ENCODE data around the gene TTC5.
"Not testable (repeated sequence)": the region's sequence is repeated elsewhere in the genome, so short reads cannot be mapped to it uniquely, and the experiment has no call there.

TTC5 gene

DNA sequence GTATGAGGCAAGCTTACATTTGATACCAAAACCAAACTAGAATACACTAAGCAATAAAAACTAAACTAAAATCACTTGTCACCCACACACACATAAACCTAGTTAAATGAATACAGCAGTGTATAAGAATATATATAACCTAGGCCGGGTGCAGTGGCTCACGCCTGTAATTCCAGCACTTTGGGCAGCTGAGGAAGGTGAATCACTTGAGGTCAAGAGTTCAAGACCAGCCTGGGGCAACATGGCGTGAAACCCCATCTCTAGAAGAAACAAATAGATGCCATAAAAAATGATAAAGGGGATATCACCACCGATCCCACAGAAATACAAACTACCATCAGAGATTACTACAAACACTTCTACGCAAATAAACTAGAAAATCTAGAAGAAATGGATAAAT, 41.4 kb downstream of the TTC5 start:
- not testable (repeated sequence) for DNase-seq; H3K36me3 Mint-ChIP-seq (ENCODE audit: low read depth); H3K9me3 Mint-ChIP-seq; H3K4me3 Mint-ChIP-seq; H3K27ac Mint-ChIP-seq; H3K4me1 Mint-ChIP-seq; ATAC-seq; H3K27me3 Mint-ChIP-seq

DNA sequence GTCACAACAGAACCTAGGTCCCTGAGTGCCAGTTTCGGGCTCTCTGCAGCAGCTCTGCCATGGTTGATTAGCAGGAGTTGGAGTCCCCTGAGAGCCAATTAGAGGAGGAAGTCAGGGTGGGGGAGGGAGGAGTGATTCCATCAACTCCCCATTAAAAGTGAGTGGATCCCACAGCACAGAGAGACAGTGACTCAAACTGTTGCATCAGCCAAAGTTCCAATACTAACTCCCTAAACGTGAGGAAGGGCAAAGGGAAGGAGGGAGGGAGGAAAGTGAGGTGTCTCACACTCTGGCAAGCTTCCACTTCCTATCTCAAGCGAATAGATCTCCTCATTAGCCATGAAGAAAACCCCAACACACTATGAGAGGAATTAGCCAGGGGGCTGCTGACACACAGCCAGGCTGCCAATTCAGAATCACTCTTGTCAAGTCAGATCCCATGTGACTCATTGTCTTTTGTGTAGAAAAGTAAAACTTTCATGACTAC, 43.1 kb downstream of the TTC5 start:
- Mint-ChIP-seq H3K27me3 (no peaks in the 10 kb centered on the region), H3K4me3 (no peak overlapping the region), H3K27ac (no peak overlapping the region), H3K4me1 (peaks cover 3% of the 10 kb centered on the region), H3K9me3 (no peaks in the 10 kb centered on the region), H3K36me3 (ENCODE audit: low read depth) (peaks cover 2% of the 10 kb centered on the region)
- ATAC-seq, result no peak
- no peak for DNase-seq

DNA sequence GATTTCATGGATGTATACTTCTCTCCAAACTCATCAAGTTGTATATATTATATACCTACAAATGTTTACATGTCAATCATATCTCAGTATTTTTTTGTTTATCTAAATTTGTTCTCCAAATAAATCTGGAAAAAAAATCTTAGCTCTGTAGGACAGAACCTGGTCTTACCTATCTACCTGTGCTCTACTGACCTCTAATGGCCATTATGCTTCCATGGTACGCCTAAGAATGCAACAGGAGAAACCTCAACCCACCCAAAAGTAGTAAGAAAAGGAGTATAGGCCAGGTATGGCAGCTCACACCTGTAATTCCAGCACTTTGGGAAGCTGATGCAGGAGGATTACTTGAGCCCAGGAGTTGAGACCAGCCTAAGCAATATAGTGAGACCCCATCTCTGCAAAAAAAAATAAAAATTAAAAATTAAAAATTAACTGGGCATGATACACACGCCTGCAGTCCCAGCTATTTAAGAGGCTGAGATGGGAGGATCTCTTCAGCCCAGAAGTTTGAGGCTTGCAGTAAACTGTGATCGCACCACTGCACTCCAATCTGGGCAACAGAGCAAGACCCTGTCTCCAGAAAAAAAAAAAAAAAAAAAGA, 58.0 kb downstream of the TTC5 start:
- Mint-ChIP-seq H3K27ac (no peak overlapping the region), H3K4me3 (no peak overlapping the region), H3K36me3 (ENCODE audit: low read depth) (no peaks in the 10 kb centered on the region), H3K9me3 (peaks cover 6% of the 10 kb centered on the region), H3K4me1 (no peaks in the 10 kb centered on the region), H3K27me3 (no peaks in the 10 kb centered on the region)
- ATAC-seq (no peak), DNase-seq (no peak)
